Measurements from ENCODE around the gene MPP1. TPM values are rescaled to one million over a fixed set of nuclear protein-coding genes. Genes with fewer than 3 reads are reported as not detected.

MPP1 gene
- total RNA-seq, 2 experiments from 2014 or later, result 1.2 to 3.5 TPM

DNA sequence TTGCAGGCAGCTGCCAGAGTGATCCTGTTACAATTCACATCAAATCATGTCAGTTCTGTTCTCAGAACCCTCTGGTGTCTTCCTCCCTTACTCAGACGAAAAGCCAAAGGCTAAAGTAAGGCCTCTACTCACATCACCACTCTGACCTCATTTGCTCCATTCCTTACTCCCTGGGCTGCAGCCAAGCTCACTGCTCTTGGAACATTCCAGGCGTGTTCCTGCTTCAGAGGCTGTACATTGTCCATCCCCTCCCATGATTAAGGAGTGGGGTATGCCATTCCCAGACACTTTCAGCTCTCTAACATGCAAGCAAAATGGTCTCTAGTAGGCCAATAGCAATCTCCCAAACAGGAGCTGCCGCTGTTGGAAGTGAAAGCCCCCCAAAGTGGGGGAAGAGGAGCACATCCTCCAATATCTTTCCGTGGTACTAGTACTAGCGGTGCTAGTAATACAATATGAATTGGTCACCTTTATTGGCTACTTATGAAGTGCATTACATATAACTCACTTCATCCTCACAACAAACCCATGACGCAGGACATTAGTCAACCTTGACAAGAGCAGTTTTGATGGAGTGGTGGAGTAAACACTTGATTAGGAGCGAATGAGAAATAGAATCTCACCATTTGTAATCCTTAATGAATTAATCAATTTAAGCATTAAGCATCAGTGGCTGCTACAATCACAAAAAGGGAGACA lies 69.4 kb downstream of the MPP1 start:
- H3K4me3 ChIP-seq (ENCODE audit: low read depth, low read length, poor library complexity, severe bottlenecking), result no peak overlapping the region
- TF ChIP-seq EZH2phosphoT487 (IDR thresholded peaks at IDR 0.05; ENCODE audit: borderline replicate concordance, low read depth, low read length), result no peak
- TF ChIP-seq, protein P1, sequence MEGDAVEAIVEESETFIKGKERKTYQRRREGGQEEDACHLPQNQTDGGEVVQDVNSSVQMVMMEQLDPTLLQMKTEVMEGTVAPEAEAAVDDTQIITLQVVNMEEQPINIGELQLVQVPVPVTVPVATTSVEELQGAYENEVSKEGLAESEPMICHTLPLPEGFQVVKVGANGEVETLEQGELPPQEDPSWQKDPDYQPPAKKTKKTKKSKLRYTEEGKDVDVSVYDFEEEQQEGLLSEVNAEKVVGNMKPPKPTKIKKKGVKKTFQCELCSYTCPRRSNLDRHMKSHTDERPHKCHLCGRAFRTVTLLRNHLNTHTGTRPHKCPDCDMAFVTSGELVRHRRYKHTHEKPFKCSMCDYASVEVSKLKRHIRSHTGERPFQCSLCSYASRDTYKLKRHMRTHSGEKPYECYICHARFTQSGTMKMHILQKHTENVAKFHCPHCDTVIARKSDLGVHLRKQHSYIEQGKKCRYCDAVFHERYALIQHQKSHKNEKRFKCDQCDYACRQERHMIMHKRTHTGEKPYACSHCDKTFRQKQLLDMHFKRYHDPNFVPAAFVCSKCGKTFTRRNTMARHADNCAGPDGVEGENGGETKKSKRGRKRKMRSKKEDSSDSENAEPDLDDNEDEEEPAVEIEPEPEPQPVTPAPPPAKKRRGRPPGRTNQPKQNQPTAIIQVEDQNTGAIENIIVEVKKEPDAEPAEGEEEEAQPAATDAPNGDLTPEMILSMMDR (conservative IDR thresholded peaks at IDR 0.05; ENCODE audit: low read length), result no peak
- H3K27ac ChIP-seq (ENCODE audit: low read depth, low read length, poor library complexity, severe bottlenecking), result no peak overlapping the region
- no peaks in the 10 kb centered on the region for H3K4me1 ChIP-seq (ENCODE audit: insufficient read depth, low read length, poor library complexity, severe bottlenecking)
- no peaks in the 10 kb centered on the region for H3K9me3 ChIP-seq (ENCODE audit: low read length)
- H4K20me1 ChIP-seq (ENCODE audit: insufficient read depth, low read length), result no peaks in the 10 kb centered on the region
- DNase-seq (ENCODE audit: low spot score), result no peak
- no peaks in the 10 kb centered on the region for H3K79me2 ChIP-seq (ENCODE audit: insufficient read depth, low read depth, low read length)
- no TSS peak for BruUV-seq (replicated peaks)
- H2AFZ ChIP-seq (ENCODE audit: low read length), result no peak overlapping the region
- ChIA-PET POLR2A (no interaction called here), CTCF (ENCODE audit: unreplicated experiment) (no interaction called here)
- no peaks in the 10 kb centered on the region for H3K36me3 ChIP-seq (ENCODE audit: insufficient read depth, low read length)
- no peaks in the 10 kb centered on the region for H3K9me2 ChIP-seq (ENCODE audit: insufficient read depth, low read length)
- intact Hi-C loops (cut with micrococcal nuclease; ENCODE audit: unreplicated experiment), result no loop called here
- H3K4me2 ChIP-seq (ENCODE audit: low read length), result no peak overlapping the region

- ChIA-PET CTCF (ENCODE audit: unreplicated experiment) (no interaction called here), POLR2A (no interaction called here)
- no peaks in the 10 kb centered on the region for H3K9me3 ChIP-seq (ENCODE audit: low read length)
- no TSS peak for BruUV-seq (replicated peaks)
- H3K4me3 ChIP-seq (ENCODE audit: low read depth, low read length, poor library complexity, severe bottlenecking), result no peak overlapping the region
- H3K4me1 ChIP-seq (ENCODE audit: insufficient read depth, low read length, poor library complexity, severe bottlenecking), result no peaks in the 10 kb centered on the region
- no peaks in the 10 kb centered on the region for H3K36me3 ChIP-seq (ENCODE audit: insufficient read depth, low read length)
- no peaks in the 10 kb centered on the region for H3K9me2 ChIP-seq (ENCODE audit: insufficient read depth, low read length)
- no peak overlapping the region for H2AFZ ChIP-seq (ENCODE audit: low read length)
- H3K4me2 ChIP-seq (ENCODE audit: low read length), result no peak overlapping the region
- no peaks in the 10 kb centered on the region for H4K20me1 ChIP-seq (ENCODE audit: insufficient read depth, low read length)
- intact Hi-C loops (cut with micrococcal nuclease; ENCODE audit: unreplicated experiment), result no loop called here
- no peaks in the 10 kb centered on the region for H3K79me2 ChIP-seq (ENCODE audit: insufficient read depth, low read depth, low read length)
- H3K27ac ChIP-seq (ENCODE audit: low read depth, low read length, poor library complexity, severe bottlenecking), result no peak overlapping the region
- DNase-seq (ENCODE audit: low spot score), result no peak
- TF ChIP-seq EZH2phosphoT487 (IDR thresholded peaks at IDR 0.05; ENCODE audit: borderline replicate concordance, low read depth, low read length), result no peak
- TF ChIP-seq, protein P1 (conservative IDR thresholded peaks at IDR 0.05; ENCODE audit: low read length), result no peak
These were observed 71.1 kb downstream of the MPP1 start for GRCh38 chrX:154734061-154734781.

- TF ChIP-seq EZH2phosphoT487 (IDR thresholded peaks at IDR 0.05; ENCODE audit: borderline replicate concordance, low read depth, low read length), result no peak
- TF ChIP-seq, protein P1 (conservative IDR thresholded peaks at IDR 0.05; ENCODE audit: low read length), result no peak
- Histone ChIP-seq H3K4me3 (ENCODE audit: low read depth, low read length, poor library complexity, severe bottlenecking) (no peak overlapping the region), H3K4me2 (ENCODE audit: low read length) (no peak overlapping the region), H3K4me1 (ENCODE audit: insufficient read depth, low read length, poor library complexity, severe bottlenecking) (no peaks in the 10 kb centered on the region), H4K20me1 (ENCODE audit: insufficient read depth, low read length) (no peaks in the 10 kb centered on the region), H2AFZ (ENCODE audit: low read length) (no peak overlapping the region), H3K36me3 (ENCODE audit: insufficient read depth, low read length) (no peaks in the 10 kb centered on the region), H3K27ac (ENCODE audit: low read depth, low read length, poor library complexity, severe bottlenecking) (no peak overlapping the region), H3K9me2 (ENCODE audit: insufficient read depth, low read length) (no peaks in the 10 kb centered on the region), H3K9me3 (ENCODE audit: low read length) (no peaks in the 10 kb centered on the region), H3K79me2 (ENCODE audit: insufficient read depth, low read depth, low read length) (no peaks in the 10 kb centered on the region)
- BruUV-seq (replicated peaks), result no TSS peak
- POLR2A ChIA-PET, result interaction anchor here (0.6 kb wide), 1 partner anchor 1076 kb away, joined by 3 read pairs; no protein-coding TSS in a partner anchor
- CTCF ChIA-PET (ENCODE audit: unreplicated experiment), result no interaction called here
- intact Hi-C loops (cut with micrococcal nuclease; ENCODE audit: unreplicated experiment), result no loop called here
- no peak for DNase-seq (ENCODE audit: low spot score)
These were observed 72.2 kb downstream of the MPP1 start for GRCh38 chrX:154733066-154733425.
